HG03439 (cell line): ENCODE data around the gene CTTN.

Experiments
- ATAC-seq: cut with Tn5 transposase; IDR thresholded peaks from one replicate; pipeline ENCODE4 v1.9.1; 2021; ENCODE audit warnings: mild to moderate bottlenecking, moderate library complexity; ENCODE audit not compliant: unreplicated experiment

Gene CTTN

DNA sequence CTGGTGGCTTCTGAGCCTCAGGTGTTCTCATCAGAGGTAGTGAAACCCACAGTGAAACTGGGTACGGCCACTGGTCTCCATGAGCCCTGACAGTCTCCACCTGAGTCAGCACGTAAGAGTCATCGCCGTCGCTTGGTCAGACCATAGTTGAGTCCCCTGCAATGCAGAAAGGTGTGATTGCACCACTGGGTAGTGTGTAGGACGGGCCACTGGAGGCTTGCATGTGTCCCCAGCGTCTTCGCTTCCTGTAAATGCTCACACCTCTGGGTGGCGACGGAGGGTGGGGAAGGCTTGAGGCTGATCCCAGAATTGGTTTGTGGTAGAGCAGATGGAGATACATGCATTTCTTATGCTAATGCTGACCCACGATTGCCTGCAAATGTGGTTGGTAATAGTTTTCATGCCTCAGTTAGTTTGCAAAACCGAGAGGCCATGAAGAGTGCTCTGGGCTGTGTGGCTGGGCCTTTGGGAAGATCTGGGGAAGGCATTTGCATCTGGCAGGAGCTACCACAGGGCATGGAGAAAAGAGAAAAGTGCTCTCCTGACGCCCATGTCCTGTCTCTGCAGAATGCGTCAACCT, 26.5 kb downstream of the CTTN start:
- ATAC-seq: no peak

DNA sequence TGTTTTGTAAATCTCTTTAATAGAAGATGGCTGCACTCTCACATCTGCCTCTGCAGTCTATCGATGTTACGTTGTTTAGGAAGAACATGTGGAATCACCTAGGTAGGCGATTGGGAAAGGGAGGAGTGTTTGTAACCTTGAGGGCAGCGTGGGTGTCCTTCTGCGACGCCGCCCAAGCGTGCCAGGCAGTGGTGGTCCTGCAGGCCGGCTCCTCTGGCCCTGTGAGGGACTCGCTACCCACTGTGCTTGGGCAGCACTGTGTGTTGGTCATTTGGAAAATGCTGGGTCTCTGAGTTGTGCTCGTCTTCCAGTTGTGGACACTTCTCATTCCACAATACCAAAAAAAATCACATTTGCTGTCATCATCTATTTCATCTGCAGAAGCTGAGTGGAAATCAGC, 29.1 kb downstream of the CTTN start:
- no peak for ATAC-seq

DNA sequence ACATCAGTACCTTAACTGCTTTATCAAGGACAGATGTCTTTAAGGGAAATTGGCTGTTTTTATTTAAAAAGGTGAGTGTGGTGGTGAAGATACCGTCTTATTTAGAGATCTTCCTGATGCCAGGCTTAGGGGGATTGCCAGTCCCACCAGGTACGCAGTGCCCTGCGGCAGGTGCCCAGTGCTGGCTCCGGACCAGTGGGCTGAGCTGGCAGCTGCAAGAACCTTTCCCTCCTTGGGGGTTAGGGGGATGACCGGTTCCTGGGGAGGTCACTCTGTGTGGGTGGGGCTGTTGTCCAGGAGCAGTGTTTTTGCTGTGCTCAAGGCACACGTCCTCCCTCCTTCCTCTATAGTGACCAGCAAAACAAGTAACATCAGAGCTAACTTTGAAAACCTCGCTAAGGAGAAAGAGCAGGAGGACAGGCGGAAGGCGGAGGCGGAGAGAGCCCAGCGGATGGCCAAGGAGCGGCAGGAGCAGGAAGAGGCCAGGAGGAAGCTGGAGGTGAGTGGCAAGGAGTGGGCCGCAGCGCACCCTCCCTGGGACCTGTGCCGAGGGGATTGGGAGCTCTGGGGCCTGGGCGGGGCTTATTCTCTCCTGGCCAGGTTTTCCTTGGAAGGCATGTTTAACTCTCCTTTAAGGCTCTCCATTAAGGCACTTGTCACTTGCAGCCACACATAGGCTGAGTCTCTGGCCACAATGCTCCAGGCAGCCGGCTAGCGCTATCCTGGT, 30.5 kb downstream of the CTTN start:
- ATAC-seq: no peak

DNA sequence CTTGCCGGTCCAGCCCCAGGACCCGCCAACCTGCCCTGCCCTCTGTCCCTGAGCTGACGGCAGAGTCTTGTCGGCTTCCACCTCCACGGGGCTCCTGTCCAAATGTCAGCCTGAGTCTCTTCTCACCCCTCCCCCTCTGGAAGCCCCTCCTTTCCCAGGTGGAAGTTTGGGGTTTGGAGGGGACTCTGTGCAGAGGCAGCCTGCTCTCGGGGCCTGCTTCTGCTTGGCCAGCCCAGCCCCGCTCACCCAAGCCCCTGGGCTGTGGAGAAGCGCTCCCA, 31.0 kb downstream of the CTTN start:
- no peak for ATAC-seq

DNA sequence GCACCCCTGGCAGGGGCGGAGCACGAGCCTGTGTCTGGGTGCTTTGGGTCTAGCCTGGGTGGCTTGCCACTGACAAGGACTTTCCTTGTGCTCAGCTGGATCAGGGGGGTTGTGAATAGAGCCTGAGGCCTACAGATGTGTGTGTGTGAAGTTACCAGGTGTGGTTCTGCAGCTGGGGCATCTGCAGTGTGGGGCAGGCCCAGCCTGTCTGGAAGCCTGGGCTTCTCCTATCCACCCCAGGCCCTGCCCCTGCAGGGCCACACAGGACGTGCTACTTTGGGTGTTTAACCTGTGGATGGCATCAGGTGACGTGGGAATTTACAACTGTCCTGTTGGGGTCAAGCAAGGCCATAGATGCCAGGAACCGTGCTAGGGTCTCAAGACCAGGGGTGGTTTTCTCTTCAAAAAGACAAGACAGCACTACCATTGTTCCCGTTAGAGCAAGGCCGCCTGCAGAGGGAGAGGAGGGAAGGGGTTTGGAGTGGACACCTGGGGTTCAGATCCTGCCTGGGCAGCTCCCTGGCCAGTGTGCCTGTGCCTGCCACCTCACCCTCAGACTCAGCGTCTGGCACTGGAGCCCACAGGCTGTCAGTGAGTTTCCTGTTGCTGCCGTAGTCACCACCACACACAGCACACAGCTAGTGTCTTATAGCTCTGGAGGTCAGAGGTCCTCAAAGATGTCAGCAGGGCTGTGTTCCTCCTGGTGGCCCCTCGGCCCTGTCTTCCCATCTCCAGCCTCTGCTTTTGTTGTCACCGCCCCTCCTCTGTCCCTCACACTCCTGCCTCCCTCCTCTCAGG, 31.6 kb downstream of the CTTN start:
- ATAC-seq: no peak

DNA sequence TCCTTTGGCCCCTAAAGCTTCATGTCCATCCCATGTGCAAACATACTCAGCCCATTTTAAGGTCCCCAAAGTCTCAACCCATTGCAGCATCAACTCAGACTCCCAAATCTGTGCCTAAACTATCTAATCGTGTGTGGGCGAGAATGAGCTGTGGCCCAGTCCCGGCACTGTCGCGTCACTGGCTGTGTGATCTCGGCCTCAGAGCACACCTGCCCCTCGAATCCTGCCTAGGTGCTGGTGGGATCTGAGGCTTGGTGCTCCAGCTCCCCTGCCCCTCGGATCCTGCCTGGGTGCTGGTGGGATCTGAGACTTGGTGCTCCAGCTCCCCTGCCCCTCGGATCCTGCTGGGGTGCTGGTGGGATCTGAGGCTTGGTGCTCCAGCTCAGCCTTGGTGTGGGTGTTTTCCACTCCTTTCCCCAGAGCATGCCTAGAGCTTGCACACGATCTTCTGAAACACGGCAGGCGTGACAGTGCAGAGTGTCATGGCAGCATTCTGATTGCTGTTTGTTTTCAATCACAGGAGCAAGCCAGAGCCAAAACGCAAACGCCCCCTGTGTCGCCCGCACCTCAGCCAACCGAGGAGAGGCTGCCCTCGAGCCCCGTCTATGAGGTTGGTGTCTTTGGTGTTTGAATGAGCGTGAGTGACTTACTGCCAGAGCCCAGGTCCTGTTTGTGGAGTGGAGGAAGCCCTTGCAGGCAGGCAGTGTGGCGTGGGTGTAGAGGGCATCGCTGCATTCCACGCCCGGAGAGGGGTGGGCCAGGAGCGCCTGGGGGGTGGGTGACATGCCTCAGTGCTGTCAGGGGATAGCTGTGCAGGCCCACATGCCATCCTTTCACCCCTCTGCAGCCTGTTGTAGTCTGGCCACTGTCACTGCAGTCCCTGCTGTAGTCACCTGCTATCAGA, 32.6 kb downstream of the CTTN start:
- ATAC-seq: no peak

DNA sequence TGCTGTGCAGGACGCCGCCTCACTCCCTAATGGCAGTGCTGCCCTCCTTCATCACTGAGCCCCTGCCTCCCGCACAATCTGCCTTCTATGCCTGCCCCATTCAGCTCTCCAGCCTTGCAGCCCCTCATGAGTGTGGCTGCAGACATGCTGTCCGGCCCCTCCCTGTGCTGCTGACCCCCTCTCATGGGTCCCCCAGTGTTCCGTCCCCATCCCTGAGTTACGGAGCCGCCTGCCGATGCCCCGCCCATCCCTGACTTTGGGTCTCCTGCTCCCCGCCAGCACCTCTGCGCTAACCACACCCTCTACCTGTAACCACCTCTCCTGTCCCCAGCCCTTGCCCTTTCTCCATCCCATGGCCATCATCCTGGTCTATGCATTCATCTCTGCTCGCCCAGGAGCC, 33.3 kb downstream of the CTTN start:
- no peak for ATAC-seq

DNA sequence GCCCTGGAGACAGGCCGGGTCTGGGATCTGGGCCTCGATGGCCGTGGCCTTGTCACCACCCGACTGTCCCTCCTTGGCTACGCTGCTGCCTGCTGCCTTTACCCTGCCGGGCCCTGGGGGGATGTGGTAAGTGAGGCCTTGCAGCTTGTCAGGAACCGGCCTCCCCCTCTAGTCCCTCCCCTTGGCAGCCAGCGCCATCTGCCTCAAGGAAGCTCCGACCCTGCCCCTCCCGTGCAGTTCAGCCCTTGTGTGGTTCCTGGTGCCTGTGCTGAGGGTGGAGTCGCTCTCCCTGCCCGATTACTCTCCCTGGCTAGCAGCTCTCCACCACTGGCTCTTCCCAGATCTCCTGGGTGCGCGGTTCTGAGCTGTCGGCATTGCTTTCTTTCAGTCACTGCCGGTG, 33.7 kb downstream of the CTTN start:
- ATAC-seq: no peak

DNA sequence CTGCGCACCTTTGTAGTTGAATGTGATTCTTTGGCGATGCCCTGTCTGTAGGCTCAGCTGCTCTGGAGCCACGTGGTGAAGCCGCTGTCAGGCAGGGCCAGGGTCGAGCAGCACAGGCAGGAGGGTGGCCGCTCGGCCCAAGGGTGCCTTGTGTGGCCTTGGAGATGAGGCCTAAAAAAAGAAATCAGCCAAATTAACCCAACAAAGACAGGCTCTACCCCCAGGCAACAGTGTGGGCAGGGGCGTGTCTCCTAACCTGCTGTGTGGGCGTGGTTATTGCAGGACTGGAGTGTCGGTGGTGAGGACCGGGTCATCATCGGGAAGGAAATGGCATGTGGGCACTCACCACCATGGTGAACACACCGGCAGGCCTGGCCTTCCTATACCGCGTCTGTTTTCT, 34.3 kb downstream of the CTTN start:
- no peak for ATAC-seq

DNA sequence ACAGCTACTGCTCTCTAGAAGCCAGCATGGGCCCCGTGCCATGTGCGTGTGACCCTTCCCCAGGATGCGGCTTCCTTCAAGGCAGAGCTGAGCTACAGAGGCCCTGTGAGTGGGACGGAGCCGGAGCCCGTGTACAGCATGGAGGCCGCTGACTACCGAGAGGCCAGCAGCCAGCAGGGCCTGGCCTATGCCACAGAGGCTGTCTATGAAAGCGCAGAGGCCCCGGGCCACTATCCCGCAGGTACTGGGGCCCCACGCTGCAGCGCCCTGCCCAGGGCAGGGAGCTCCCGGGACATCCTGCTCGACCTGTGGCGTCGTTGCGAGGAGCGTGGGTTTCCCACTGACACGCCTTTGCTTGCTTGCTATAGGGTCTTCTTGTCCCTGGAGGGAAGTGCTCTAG, 34.7 kb downstream of the CTTN start:
- no peak for ATAC-seq

DNA sequence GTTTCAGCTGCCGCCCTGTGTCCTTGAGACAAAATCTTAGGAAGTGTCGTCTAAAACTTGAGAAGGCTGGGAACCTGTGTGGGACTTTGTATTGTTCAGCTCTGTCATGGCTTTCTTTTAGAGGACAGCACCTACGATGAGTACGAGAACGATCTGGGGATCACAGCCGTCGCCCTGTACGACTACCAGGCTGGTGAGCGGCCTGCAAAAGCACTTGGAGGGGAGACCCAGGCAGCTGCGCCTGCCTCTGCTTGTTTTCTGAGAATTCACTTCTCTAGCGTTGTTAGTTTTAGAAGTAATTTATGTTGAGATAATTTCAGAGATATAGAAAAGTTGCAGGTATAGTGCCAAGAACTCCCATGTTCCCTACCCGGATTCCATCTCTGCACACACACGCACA, 35.2 kb downstream of the CTTN start:
- ATAC-seq: no peak

DNA sequence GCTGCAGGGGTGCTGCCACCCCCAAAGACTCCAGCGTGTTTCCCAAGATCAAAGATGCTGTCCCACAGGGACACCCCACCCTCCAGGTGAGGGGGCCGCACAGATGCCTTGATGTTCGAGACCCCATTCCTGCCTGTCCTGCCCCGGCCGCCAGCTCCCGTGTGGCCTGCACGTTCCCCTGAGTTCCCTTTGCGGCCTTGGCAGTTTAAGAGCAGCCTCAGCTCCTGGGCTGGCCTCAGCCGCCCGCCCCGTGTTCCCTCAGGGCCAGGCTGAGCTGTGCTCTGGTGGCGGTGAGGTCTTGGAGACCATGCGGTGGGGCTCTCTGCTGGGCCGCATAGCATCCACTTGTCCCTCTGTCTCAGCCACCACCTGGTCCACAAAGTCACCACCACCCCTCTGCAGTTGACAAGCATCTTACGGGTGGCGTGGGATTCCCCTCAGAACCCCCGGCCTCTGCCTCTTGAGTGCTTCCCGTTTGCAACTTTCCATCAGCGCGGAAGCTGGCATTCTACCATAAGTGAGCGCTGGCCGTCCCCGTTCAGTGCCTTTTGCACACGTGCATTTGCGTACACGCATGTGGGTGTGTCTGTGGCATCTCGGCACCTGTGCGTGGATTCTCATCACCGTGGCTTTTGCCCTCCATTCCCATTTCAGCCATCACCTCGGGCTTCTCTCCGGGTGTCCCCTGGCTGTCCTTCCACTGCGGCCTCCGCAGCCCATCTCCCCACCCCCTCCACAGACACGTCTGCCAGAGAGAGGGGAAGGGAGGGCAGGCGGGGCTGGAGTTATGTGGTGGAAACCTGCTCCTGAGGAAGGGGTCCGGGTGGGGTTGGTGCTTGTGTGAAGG, 35.9 kb downstream of the CTTN start:
- ATAC-seq: no peak

DNA sequence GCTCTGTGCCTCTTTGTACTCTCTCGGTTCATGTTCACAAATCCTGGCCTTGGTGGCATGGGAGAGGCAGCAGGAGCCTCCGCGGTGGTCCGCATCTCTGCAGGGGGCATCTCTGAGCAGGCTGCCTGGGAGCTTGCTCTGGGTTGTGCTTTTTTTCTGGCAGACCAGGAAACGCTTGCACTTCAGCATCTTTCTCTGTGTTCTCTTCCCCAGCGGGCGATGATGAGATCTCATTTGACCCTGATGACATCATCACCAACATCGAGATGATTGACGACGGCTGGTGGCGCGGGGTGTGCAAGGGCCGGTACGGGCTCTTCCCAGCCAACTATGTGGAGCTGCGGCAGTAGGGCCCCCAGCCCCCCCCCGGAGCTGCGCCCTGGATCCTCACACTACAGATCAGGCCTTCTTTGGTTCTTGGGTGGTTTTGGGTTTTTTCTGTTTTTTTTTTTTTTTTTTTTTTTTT, 36.5 kb downstream of the CTTN start:
- ATAC-seq: no peak

DNA sequence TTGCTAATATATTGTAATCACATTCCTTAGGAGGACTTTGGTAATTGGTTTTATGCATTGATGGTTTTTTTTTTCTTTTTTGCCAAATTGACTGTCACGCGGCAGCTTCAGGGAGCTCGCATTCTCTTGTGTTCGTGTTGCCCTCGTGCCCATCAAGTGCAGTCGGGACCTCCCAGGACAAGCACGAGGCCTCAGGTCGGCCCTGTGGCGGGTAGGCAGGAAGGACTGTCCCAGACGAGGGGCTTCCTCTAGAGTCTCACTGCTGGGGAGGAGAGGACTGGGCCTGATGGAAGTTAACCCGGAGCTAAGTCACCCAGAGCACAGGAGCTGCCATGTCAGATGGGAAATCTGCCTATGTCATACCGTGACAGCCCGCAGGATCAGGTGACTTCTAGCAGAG, 37.0 kb downstream of the CTTN start:
- no peak for ATAC-seq

DNA sequence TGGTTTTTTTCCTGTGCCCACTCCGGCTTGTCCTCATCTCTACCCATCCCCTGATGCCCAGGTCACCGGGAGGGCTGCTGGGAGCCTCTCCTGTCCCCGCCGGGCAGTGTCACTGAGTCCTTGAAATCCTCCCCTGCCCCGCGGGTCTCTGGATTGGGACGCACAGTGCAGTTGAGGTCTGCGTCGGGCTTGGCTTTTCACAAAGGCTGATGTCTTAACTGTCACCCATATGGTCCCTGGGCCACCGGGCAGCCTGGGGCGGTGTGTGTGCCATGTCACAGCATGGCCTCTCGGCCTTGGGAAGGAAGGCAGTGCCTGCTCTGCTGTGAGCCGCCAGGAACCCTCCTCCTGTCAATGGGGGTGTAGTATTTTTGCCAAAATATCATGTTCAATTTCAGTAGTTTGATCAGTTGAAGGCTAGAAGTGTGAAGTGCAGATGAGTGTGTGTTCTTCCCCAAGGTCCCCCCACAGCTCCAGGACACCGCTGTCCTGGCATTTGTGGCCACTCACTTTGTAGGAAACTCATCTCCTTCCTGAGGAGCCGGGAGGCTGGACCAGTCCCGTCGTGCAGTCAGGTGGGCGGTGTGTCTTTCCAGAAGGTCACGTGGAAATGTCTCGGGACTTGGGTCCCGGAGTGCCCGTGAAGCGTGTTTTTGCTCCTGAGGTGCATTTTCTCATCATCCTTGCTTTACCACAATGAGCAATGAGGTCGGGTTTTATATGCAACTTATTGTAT, 37.6 kb downstream of the CTTN start:
- no peak for ATAC-seq

DNA sequence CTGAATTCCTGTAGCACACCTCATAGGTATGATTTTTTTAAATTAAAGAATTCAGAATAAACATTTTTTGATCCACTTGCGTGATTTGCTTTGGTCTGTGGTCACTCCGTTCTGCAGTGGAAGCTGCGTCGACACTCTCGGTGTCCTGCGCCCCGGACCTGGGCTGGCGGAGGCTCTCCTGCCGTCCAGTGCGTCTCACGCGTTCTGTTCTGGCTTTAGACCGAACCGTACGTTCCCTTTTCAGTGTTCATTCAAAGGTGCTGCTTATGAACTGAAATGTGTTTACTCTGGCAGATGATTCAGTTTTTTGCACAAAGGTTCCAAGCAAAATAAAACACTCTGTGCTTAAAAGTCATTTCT, 38.2 kb downstream of the CTTN start:
- ATAC-seq: no peak

DNA sequence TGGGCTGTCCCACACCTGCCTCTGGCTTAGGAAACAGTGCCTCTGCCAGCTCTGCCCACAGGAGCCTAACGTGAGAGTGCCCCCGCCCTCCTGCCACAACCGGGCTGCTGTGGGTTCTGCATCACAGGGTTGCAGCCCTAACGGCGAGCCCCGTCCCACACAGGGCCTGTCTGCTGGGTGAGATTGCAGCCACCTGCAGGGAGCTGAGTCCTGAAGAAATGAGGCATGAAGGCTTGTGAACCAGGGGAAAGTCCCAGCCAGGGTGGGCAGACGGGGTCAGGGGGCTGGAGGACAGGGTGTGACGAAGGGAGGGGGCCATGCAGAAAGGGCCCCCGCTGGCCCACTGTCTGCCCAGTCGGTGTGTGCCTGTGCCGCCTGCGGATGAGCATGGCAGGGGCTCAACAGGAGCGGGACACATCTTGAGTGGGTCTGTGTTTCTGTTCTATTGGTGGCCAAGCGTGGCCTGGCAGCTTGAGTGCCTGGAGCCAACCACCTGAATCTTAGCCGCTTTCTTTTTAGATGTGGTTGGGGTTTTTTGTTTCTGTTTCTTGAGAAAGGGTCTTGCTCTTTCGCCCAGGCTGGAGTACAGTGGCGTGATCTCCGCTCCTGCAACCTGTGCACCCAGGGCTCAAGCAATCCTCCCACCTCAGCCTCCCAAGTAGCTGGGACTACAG, 38.9 kb downstream of the CTTN start:
- no peak for ATAC-seq

DNA sequence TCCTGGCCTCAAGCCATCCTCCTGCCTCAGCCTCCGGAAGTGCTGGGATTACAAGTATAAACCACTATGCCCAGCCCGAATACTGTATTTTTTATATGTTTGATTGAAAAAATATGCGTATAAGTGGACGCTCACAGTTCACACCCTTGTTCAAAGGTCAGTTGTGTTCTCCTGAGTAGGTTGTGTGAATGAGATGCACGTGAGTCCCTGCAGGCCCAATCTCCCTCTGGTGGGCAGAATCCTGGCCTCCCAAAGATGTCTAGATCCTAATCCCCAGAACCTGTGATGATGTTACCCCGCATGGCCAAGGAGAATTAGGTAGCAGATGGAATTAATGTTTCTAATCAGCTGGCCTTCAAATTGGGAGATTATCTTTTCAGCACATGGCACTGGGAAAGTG, 41.9 kb downstream of the CTTN start:
- ATAC-seq: no peak

DNA sequence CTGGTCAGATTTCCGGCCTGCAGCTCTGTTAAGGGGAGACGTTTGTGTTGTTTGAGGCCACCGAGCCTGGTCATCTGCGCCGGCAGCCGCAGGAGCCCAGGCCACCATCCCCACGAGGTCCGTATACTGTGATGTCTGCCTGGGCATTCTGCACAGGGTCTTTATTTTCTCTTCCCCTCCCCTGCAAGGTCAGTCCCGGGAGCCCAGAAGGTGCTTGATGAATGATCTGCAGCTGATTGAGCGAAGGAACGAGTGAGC, 45.4 kb downstream of the CTTN start:
- ATAC-seq: no peak

DNA sequence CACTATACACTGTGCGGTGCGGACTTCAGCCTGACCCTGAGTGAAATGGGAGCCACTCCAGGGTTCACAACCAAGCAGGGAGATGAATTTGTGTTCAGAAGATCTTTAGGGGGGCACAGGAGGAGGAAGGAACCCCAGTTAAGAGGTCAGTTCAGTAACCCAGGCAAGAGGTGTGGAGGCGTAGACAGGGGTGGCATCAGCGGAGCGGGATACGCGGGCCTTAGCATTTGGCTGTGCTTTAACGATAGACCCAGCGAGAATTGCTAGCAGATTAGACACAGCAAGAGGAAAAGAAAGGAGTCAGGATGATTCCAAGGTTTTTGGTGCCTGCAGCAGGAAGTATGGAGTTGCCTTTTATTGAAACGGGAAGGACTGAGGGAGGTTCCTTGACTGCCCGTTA, 46.8 kb downstream of the CTTN start:
- ATAC-seq: no peak
